BE2C (cell line): ENCODE data around the gene WEE1. TPM values are rescaled to one million over a fixed set of nuclear protein-coding genes. Genes with fewer than 3 reads are reported as not detected.

Experiments
- DNase-seq: peaks from one replicate; pipeline ENCODE4 v3.0.0-alpha.2; 2020
- H3K27me3 ChIP-seq: fragments of 250-450 bp; sonication (Bioruptor Pico); 2 replicates; pipeline ENCODE4 v1.5.1; 2020; ENCODE audit warnings: mild to moderate bottlenecking
- H3K36me3 ChIP-seq: fragments of 250-450 bp; sonication (Bioruptor Pico); 2 replicates; pipeline ENCODE4 v1.5.1; 2020; ENCODE audit warnings: mild to moderate bottlenecking
- H3K4me1 ChIP-seq: fragments of 250-450 bp; sonication (Bioruptor Pico); 2 replicates; pipeline ENCODE4 v1.5.1; 2020
- H3K4me3 ChIP-seq: 2 replicates; pipeline ENCODE4 v1.5.1; 2011; ENCODE audit warnings: low read depth, low read length
- H3K9me3 ChIP-seq: fragments of 250-450 bp; sonication (Bioruptor Pico); 2 replicates; pipeline ENCODE4 v1.5.1; 2020
- CTCF ChIP-seq: IDR thresholded peaks from 2 replicates; pipeline ENCODE4 v1.5.1; 2012; ENCODE audit warnings: mild to moderate bottlenecking, low read depth, low read length
- polyA plus RNA-seq: library from polyadenylated mRNA; unstranded; fragments of >200 nt; gene quantifications from one replicate; pipeline ENCODE4 v1.2.1, GENCODE V29; 2012; ENCODE audit warnings: low read depth, missing spikeins; ENCODE audit not compliant: insufficient read length, insufficient read depth

WEE1 gene
- polyA plus RNA-seq = 4.9 TPM

GRCh38 chr11:9573052-9573774 is at the start of gene WEE1:
WEE1 (plus strand) TSS chr11:9573670; CDS start chr11:9573934, 264 bp downstream.
- Histone ChIP-seq H3K27me3 (no peaks in the 10 kb centered on the region), H3K36me3 (peaks cover 22% of the 10 kb centered on the region), H3K4me1 (peaks cover 8% of the 10 kb centered on the region), H3K4me3 (peak within 1 kb of the TSS; percentile 82), H3K9me3 (no peaks in the 10 kb centered on the region)
- no peak for TF ChIP-seq CTCF
- DNase-seq = peak; percentile 94

GRCh38 chr11:9524001-9524400 is 49.5 kb upstream of the WEE1 start:
- no peaks in the 10 kb centered on the region for H3K27me3 ChIP-seq
- DNase-seq = no peak
- no peaks in the 10 kb centered on the region for H3K4me1 ChIP-seq
- no peak overlapping the region for H3K4me3 ChIP-seq
- no peaks in the 10 kb centered on the region for H3K9me3 ChIP-seq
- no peak for TF ChIP-seq CTCF
- no peaks in the 10 kb centered on the region; the same call in none of the 2 replicates for H3K36me3 ChIP-seq

GRCh38 chr11:9525116-9525515 is 48.4 kb upstream of the WEE1 start:
- no peak overlapping the region for H3K4me3 ChIP-seq
- no peaks in the 10 kb centered on the region for H3K9me3 ChIP-seq
- TF ChIP-seq CTCF = no peak
- H3K4me1 ChIP-seq = peaks cover 7% of the 10 kb centered on the region; the same call in 1 of the 2 replicates
- H3K27me3 ChIP-seq = no peaks in the 10 kb centered on the region
- no peaks in the 10 kb centered on the region; the same call in none of the 2 replicates for H3K36me3 ChIP-seq
- DNase-seq = no peak

- DNase-seq = no peak
- Histone ChIP-seq H3K4me3 (no peak overlapping the region), H3K36me3 (no peaks in the 10 kb centered on the region; the same call in none of the 2 replicates), H3K4me1 (peaks cover 7% of the 10 kb centered on the region; the same call in 1 of the 2 replicates), H3K27me3 (no peaks in the 10 kb centered on the region), H3K9me3 (no peaks in the 10 kb centered on the region)
- TF ChIP-seq CTCF = no peak
Observed at GRCh38 chr11:9527481-9528135, 45.9 kb upstream of the WEE1 start.

- no peak for TF ChIP-seq CTCF
- Histone ChIP-seq H3K27me3 (no peaks in the 10 kb centered on the region), H3K4me1 (peaks cover 7% of the 10 kb centered on the region; the same call in 1 of the 2 replicates), H3K36me3 (no peaks in the 10 kb centered on the region; the same call in none of the 2 replicates), H3K4me3 (no peak overlapping the region), H3K9me3 (no peaks in the 10 kb centered on the region)
- DNase-seq = no peak
Observed at GRCh38 chr11:9528136-9528501, 45.4 kb upstream of the WEE1 start.
